Astrocyte of the spinal cord (primary cell): Measurements from ENCODE around the gene TOLLIP.

Experiments used
- DNase-seq: peaks from one replicate; pipeline ENCODE4 v3.0.0; 2011; ENCODE audit warnings: low read depth, low spot score
- H3K4me3 ChIP-seq: 2 replicates; pipeline ENCODE4 v1.5.1; 2011; ENCODE audit warnings: low read depth, mild to moderate bottlenecking, low read length, moderate library complexity
- in situ Hi-C: cut with HindIII; loops from 2 replicates; pipeline ENCODE4 v1.10.0; 2017; ENCODE audit warnings: low sequenced_read_pairs
- TF ChIP-seq, protein P1 (sequence below): IDR thresholded peaks from 2 replicates; pipeline ENCODE4 v1.5.1; 2012; ENCODE audit warnings: low read depth, mild to moderate bottlenecking, low read length, inconsistent platforms

Gene TOLLIP

DNA sequence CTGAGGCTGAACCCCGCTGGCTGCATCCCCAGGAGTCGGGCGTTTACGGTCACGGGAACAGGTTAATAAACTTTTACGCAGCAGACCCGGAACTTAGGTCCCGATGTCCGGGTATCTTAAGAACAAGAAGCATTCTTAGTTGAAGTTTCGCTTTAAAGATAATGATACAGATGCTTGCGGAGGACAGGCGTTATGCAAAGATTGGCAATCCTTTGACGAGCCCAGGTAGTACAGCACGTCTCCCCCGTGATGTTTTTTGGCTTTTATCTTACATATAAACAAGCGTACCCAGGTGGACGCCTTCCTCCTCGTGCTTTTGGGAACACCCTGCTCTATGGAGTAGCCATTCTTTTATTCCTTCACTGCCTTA lies 871 bp upstream of the TOLLIP start:
- peak overlapping the region; percentile 55 for H3K4me3 ChIP-seq
- TF ChIP-seq, protein P1, sequence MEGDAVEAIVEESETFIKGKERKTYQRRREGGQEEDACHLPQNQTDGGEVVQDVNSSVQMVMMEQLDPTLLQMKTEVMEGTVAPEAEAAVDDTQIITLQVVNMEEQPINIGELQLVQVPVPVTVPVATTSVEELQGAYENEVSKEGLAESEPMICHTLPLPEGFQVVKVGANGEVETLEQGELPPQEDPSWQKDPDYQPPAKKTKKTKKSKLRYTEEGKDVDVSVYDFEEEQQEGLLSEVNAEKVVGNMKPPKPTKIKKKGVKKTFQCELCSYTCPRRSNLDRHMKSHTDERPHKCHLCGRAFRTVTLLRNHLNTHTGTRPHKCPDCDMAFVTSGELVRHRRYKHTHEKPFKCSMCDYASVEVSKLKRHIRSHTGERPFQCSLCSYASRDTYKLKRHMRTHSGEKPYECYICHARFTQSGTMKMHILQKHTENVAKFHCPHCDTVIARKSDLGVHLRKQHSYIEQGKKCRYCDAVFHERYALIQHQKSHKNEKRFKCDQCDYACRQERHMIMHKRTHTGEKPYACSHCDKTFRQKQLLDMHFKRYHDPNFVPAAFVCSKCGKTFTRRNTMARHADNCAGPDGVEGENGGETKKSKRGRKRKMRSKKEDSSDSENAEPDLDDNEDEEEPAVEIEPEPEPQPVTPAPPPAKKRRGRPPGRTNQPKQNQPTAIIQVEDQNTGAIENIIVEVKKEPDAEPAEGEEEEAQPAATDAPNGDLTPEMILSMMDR, result no peak
- in situ Hi-C loops, result no loop called here
- peak; percentile 9 for DNase-seq

DNA sequence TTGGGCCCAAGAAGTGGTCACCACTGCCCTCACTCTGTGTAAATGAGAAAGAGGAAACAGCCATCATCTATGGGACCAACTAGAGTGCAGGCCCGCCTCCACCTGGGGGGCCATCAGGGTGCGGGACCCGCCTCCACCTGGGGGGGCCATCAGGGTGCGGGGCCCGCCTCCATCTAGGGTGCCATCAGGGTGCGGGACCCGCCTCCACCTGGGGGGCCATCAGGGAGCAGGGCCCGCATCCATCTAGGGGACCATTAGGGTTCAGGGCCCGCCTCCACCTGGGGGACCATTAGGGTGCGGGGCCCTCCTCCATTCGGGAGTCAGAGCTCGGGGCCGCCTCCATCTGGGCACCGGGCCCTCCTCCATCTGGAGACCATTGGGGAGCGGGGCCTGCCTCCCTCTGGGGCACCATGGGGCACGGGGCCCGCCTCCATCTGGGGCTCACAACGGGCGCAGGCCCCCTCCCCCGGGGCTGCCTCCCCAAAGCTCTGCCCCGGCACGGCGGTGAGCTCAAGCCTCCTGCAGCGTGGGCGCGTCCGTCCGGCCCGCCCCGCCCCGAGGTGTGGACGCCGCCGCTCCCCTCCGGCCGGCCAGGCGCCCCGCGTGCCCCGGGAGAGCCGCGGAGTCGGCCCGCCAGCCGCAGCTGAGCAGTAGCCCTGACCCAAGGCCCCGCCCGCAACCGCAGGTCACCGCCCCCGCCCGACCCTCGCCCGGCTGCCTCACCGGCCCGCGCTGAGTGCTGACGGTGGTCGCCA lies 512 bp downstream of the TOLLIP start:
- DNase-seq, result no peak
- in situ Hi-C loops, result no loop called here
- H3K4me3 ChIP-seq, result peak overlapping the region; percentile 65
- TF ChIP-seq, protein P1, result no peak

DNA sequence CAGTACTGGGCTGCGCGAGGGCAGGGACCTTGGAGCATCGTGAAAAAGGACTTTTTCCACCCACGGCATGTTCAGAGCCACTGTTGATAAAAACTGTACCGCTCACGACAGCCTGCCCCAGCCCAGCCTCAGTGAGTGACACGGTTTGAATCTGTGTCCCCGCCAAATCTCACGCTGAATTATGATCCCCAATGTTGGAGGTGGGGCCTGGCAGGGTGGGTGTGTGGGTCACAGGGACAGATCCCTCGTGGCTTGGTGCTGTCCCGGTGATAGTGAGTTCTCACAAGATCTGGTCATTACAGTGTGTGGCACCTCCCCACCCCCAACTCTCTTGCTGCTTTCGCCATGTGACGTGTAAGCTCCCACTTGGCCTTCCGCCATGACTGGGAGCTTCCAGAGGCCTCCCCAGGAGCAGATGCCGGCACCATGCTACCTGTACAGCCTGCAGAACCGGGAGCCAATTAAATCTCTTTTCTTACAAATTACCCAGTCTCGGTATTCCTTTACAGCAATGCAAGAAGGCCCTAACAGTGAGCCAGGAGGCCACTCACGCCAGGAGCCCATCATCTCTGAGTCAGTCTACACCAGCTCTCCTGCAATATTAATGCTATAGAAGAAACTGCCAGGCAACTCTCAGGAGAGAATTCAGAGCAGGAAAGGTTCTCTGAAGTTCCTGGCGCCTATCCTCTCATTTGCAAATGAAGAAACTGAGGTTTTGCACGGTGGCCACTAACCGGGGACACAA lies 1.3 kb downstream of the TOLLIP start:
- peak; percentile 14 for DNase-seq
- peak overlapping the region; percentile 65 for H3K4me3 ChIP-seq
- in situ Hi-C loops, result no loop called here
- TF ChIP-seq, protein P1, result no peak

DNA sequence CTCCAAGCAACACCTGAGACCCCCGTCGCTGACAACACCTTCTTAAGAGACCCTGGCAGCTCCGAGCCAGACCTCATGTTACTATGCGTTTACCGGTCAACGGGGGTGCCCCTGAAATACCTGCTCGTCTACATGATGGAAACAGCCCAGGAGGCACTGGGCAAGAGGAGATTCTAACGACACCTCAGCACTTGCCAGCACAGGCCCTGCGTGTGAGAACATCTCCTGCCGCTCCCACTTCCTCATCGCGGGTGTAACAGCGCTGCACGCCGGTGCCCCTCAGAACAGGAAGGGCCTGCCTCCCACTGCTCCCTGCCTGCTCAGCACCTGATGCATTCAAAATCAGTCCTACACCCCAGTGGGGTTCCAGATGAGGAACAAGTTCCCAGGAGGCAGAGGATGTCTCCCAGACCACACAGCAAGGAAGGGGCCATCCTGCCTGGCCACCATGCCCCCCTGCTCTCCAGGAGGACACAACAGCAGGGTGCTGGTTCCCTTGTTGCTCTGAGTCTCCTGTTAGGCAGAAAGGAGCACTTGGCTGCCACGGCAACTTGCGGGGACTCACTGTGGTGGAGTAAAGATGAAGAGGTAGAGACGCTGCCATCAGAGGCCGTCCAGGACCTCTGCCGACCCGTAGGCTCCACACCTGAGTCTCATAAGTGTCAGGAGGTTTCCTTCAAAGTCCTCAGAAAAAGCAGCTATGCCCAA lies 2.1 kb downstream of the TOLLIP start:
- no peak overlapping the region for H3K4me3 ChIP-seq
- no peak for DNase-seq
- in situ Hi-C loops, result no loop called here
- TF ChIP-seq, protein P1, result no peak

DNA sequence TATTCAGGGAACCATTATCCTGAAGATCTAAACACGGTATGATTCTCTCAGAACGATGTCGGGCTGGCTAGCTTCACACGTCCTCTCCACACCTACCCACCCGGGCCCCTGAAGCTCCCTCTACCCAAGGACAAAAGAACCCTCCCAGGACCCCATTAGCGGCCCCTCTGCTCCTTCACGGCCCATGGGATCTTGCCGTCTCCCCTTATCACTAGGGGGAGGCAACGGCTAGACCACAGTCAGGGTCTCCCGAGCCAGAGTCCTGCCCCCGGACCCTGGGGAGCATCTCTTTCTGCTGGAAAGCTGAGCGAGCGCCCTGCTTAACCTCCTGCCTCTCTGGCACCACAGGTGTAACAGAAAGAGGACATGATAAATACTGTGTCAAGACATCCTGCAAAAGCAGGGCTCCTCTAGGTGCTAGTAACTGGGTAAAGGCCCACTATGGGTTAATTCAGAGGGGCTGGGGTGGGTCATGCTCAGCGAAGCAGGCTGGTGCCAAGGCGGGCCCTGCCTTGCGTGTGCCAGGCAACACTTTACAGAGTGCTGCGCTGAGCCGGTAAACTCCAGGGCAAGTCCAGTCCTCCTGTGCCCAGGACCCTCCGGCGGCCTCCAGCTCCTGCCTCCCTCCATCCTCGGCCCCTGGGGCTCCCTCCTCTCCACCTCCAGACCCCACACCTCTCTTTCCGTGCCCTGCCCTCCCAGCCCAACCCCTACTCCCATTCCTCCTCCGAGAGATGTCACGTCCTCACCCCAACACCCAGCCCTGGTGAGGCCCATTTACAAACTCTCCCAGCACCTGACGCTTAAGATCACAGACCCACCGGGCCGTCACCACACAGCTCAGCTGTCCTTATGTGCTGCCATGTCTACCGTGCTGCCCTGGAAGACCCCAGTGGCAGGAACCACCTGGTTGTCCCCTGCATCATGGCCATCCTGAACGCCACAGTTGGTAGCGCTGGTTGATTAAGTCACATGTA lies 3.0 kb downstream of the TOLLIP start:
- no peak overlapping the region for H3K4me3 ChIP-seq
- in situ Hi-C loops, result no loop called here

More for the DNA sequence above, 3.0 kb downstream of the TOLLIP start:
- TF ChIP-seq, protein P1, result no peak
- DNase-seq, result no peak
